HFFc6 (cell line): ENCODE results near the gene LYPLAL1. TPM values are rescaled to one million over a fixed set of nuclear protein-coding genes. Genes with fewer than 3 reads are reported as not detected.

ENCODE experiments used
- DNase-seq: peaks from one replicate; pipeline ENCODE4 v3.0.0-alpha.2; 2018
- H3K27ac Mint-ChIP-seq: 2 replicates; pipeline ENCODE4 v1.8.0; 2020; ENCODE audit warnings: mild to moderate bottlenecking, mixed read lengths
- H3K27me3 Mint-ChIP-seq: 2 replicates; pipeline ENCODE4 v1.8.0; 2021; ENCODE audit warnings: mild to moderate bottlenecking, moderate library complexity, mixed read lengths; ENCODE audit not compliant: insufficient read depth
- H3K36me3 Mint-ChIP-seq: 2 replicates; pipeline ENCODE4 v1.8.0; 2021; ENCODE audit warnings: low read depth, mixed read lengths
- H3K4me1 Mint-ChIP-seq: 2 replicates; pipeline ENCODE4 v1.8.0; 2020; ENCODE audit warnings: low read depth, mixed read lengths
- H3K4me3 Mint-ChIP-seq: 2 replicates; pipeline ENCODE4 v1.8.0; 2020; ENCODE audit warnings: mild to moderate bottlenecking, moderate library complexity, mixed read lengths
- H3K9me3 Mint-ChIP-seq: 2 replicates; pipeline ENCODE4 v1.8.0; 2020; ENCODE audit warnings: mild to moderate bottlenecking, mixed read lengths
- total RNA-seq, 6 experiments: library from RNA; stranded (reverse); fragmentation: NEBNext Ultra II Directional; extraction: Animal tissue kit (Norgen Biotek cat#: 25700); gene quantifications; 2 replicates in 1 of 6; 3 replicates in 5 of 6; pipeline ENCODE4 v1.2.3, GENCODE V29; 2021
- TF ChIP-seq, protein P1 (sequence below): fragments of 200-600 bp; sonication (generic); IDR thresholded peaks from 2 replicates; pipeline ENCODE4 v1.5.0; 2021; ENCODE audit warnings: antibody characterized with exemption, mild to moderate bottlenecking

LYPLAL1 gene
- total RNA-seq, 6 experiments from 2014 or later, result 20.5 to 28.1 (median 22.3) TPM

GRCh38 chr1:219177940-219178339 lies 4.3 kb downstream of the LYPLAL1 start:
- DNase-seq, result no peak
- Mint-ChIP-seq H3K27ac (no peak overlapping the region), H3K27me3 (no peaks in the 10 kb centered on the region), H3K9me3 (no peaks in the 10 kb centered on the region), H3K4me1 (peaks cover 38% of the 10 kb centered on the region), H3K36me3 (peaks cover 23% of the 10 kb centered on the region), H3K4me3 (no peak overlapping the region)
- TF ChIP-seq, protein P1, sequence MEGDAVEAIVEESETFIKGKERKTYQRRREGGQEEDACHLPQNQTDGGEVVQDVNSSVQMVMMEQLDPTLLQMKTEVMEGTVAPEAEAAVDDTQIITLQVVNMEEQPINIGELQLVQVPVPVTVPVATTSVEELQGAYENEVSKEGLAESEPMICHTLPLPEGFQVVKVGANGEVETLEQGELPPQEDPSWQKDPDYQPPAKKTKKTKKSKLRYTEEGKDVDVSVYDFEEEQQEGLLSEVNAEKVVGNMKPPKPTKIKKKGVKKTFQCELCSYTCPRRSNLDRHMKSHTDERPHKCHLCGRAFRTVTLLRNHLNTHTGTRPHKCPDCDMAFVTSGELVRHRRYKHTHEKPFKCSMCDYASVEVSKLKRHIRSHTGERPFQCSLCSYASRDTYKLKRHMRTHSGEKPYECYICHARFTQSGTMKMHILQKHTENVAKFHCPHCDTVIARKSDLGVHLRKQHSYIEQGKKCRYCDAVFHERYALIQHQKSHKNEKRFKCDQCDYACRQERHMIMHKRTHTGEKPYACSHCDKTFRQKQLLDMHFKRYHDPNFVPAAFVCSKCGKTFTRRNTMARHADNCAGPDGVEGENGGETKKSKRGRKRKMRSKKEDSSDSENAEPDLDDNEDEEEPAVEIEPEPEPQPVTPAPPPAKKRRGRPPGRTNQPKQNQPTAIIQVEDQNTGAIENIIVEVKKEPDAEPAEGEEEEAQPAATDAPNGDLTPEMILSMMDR, result no peak

GRCh38 chr1:219179293-219179692 lies 5.6 kb downstream of the LYPLAL1 start:
- Mint-ChIP-seq H3K36me3 (peaks cover 32% of the 10 kb centered on the region), H3K4me3 (no peak overlapping the region), H3K27ac (no peak overlapping the region), H3K4me1 (peaks cover 36% of the 10 kb centered on the region), H3K27me3 (no peaks in the 10 kb centered on the region), H3K9me3 (no peaks in the 10 kb centered on the region)
- TF ChIP-seq, protein P1, result no peak
- no peak for DNase-seq

DNA sequence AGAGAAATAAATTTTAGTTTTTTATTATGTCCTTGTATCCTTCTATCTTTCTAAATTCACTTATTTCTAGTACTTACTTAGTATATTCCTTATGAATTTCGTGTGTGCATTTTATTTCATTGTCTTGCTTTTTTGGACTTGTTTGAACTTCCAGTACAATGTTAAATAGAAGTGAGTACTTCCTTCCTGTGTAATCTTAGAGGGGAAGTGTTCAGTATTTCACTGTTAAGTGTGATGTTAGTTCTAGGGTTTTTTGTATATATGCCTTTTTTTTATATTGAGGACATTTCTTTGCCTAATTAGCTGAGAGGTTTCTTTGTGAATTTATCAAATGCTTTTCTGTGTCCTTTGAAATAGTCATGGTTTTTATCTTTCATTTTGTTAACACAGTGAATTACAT lies 10.7 kb downstream of the LYPLAL1 start:
- Mint-ChIP-seq H3K9me3 (no peaks in the 10 kb centered on the region), H3K4me3 (no peak overlapping the region), H3K27me3 (no peaks in the 10 kb centered on the region), H3K36me3 (peaks cover 27% of the 10 kb centered on the region), H3K27ac (no peak overlapping the region), H3K4me1 (peaks cover 34% of the 10 kb centered on the region)
- TF ChIP-seq, protein P1, result no peak
- no peak for DNase-seq

GRCh38 chr1:219185486-219186117 lies 11.9 kb downstream of the LYPLAL1 start:
- H3K9me3 Mint-ChIP-seq, result no peaks in the 10 kb centered on the region
- H3K36me3 Mint-ChIP-seq, result peaks cover 27% of the 10 kb centered on the region
- H3K4me3 Mint-ChIP-seq, result no peak overlapping the region
- DNase-seq, result no peak
- H3K4me1 Mint-ChIP-seq, result peaks cover 34% of the 10 kb centered on the region
- H3K27me3 Mint-ChIP-seq, result no peaks in the 10 kb centered on the region
- TF ChIP-seq, protein P1, result no peak
- no peak overlapping the region for H3K27ac Mint-ChIP-seq

DNA sequence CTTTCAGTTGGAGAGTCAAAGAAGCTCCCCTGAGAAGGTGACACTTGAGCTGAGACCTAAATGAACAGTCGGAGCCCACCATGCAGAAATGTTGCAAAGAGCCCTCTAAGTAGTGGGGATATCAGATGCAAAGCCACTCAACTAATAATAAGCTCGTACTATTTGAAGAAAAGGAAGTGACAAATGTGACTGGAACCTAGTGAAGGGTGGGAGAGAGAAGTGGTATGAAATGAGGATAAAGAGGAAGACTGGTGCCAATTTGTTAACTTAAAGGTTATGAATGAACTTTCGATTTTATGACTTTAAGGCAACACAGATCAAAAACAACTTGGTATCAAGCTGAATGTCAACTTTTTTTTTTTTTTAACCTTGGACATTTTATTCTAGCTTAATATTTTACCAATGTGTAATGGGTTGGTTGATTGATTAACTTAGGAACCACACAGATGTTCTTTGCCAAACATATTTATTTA lies 14.7 kb downstream of the LYPLAL1 start:
- H3K36me3 Mint-ChIP-seq, result peaks cover 14% of the 10 kb centered on the region
- H3K27ac Mint-ChIP-seq, result peak overlapping the region; percentile 26
- no peak for DNase-seq
- no peaks in the 10 kb centered on the region for H3K27me3 Mint-ChIP-seq
- no peaks in the 10 kb centered on the region for H3K9me3 Mint-ChIP-seq
- TF ChIP-seq, protein P1, result no peak
- no peak overlapping the region; the same call in 1 of the 2 replicates for H3K4me3 Mint-ChIP-seq
- H3K4me1 Mint-ChIP-seq, result peaks cover 27% of the 10 kb centered on the region
